MM.1S (cell line): ENCODE results near the gene ATG12.

Experiments used
- CTCF ChIP-seq: fragments of 300-600 bp; sonication (generic); IDR thresholded peaks from 2 replicates; pipeline ENCODE4 v1.5.1; 2016; ENCODE audit warnings: antibody characterized with exemption, low read length, mixed read lengths
- EZH2 ChIP-seq: fragments of 300-600 bp; sonication (generic); optimal IDR thresholded peaks from 2 replicates; pipeline ENCODE3; 2017; ENCODE audit warnings: low read depth, mild to moderate bottlenecking, antibody characterized with exemption, low read length, mixed read lengths

- TF ChIP-seq EZH2: no peak
- TF ChIP-seq CTCF: no peak
These were observed 52.9 kb downstream of the ATG12 start for GRCh38 chr5:115788440-115788839.
